NCI-H774 (cell line): ENCODE data around the gene TMEM182.

Source experiments
- DNase-seq: peaks from one replicate; lab custom pipeline; 2025; lab: John Stamatoyannopoulos, UW

TMEM182 gene

DNA sequence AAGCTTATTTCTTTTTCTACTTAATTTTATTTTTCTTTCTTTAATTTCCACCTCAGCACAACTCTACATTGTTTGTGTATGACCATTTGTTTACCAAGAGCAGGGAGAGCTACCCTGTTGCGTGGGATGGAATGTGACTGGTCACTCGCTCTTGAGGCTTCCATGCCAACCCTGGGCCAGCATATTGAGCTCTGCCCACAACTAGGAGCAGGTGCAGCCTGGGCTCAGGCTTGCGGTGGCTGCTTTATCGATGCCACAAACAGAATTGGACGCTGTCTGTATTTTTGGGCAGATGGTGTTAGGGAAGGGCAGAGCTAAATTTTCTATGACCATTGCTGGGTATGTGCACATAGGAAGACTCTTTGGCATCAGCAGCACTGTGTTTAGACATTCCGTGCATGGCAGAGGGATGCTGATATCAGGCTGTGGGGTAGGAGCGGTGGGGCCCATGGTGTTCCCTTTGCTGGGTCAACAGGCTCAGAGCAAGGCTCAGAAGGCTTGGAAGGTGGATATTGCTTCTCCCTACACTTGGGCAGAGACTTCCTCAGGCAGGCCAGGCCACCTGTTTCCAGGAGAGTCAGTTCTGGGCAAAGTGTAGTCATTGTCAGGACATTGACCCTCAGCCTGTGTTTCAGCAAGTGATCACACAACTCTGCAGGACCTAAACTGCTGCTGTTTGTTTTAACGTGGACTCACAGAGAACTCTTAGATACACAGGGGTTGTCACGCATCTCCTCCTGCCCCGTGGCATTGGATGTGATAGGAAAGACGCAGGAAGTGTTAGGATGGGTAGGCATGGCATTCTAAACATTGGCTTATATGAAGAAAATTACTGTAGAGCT is 40.2 kb downstream of the TMEM182 start:
- DNase-seq, result no peak

DNA sequence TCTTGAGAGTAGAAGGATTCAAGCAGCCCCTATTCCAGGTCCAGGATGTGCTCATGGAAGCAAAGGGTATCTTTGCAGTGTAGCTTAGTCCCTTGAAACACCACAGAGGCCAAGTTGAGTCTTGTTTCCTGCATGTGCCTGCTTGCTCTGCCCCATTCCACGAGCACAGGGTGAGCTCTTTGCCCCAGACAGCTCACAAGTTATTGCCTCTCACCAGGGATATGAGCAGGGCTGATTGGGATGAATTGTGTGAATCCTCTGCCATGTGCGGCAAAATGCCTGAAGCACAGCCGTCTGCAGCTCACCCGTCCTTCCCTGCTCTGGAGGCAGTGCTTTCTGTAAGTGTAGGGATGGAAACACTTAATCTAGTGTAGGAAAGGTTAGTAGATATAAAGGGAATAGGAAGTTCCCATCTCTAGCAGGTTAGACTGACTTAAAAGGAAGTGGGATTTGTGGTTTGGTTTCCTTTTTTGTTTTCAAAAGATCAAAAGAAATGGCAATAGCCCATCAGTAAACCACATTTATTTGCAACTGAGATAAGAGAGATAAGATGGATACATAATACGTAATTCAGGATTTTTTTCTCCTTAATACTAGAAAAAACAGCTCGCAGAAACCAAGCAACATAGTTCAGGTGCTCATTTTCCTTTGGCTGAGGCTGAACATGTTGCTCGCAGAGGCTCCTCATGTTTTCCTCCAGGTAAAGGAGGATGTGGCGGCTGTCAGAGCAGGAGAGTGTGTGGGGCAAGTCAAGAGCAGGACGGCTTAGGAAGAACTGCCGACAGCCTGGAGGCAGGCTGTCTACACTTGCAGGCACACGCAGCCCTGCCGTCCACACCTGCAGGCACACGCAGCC is 41.4 kb downstream of the TMEM182 start:
- no peak for DNase-seq

DNA sequence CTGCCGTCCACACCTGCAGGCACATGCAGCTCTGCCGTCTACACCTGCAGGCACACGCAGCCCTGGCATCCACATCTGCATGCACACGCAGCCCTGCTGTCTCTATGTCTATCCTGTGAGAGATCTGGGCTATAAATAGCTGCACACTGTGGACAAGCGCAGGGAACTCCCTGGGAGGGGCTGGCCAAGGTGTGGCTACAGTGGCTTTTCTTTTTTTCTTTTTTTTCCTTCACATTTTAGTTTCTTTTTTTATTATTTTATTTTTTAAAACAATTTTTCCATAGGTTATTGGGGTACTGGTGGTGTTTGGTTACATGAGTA is 42.0 kb downstream of the TMEM182 start:
- no peak for DNase-seq

DNA sequence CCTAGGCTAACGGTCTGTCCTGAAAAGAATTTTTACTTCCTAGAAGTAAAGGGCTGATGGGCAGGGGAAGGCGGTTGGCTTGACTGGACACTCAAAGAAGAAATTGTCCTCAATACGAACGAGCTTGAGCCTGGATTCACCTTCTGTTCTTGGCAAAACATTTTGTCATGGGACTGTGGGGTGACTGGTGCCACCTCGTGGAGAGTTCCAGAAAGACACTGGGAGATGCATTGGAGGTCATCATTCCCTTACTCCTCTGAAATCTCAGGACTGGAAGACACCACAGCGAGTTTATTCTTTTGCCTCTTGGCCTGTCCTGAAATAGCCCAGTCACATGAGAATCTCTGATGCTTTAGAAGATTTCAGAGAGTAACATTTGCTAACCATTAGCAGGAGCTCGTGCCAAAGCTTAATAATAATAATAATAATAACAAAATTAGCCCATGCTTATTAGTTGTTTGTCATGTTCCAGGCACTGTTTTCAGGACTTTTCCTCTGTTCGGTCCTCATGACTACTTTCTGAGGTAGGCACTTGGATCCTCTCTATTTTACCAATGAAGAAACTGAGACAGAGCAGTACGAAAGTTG is 44.5 kb downstream of the TMEM182 start:
- peak; percentile 28 for DNase-seq

DNA sequence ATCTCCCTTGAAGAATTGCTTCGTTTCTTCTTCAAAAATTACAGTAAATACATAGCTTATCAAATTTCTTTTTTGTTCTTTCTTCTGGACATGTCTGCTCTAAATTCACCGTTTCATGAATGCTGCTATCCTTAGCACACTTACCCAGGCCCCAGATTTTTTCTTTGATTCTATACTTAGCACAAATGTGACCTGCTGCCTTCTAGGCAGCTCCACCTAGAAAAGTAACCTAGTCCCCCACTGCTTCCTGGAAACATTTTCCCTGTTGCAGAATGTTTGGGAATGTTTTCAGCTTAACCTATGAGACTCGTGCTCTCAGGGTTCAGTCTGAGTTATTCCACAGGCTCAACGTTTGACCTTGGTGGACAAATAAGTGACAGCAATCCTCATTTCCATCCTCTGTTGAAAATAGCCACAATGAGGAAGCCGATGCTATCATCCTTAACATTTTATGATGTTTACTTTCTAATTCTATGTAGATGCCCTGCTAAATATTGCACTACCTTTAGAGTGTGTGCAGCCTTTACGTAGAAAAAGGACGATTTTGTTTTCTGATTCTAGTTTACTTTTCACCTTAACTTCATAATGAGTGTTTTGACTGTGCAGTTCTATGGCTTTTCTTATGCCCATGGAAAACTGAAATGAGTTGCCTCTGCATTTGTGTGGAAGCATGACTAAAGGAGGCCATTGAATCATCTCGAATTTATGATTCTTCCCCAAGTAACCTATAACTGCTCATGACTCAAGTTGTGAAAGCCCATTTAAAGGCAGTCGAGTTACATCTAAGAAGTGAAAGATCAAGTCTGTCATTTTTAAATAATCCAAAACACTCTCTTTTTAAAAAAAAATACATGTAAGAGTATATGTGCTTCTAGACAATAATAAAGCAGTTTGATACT is 47.7 kb downstream of the TMEM182 start:
- DNase-seq, result no peak

DNA sequence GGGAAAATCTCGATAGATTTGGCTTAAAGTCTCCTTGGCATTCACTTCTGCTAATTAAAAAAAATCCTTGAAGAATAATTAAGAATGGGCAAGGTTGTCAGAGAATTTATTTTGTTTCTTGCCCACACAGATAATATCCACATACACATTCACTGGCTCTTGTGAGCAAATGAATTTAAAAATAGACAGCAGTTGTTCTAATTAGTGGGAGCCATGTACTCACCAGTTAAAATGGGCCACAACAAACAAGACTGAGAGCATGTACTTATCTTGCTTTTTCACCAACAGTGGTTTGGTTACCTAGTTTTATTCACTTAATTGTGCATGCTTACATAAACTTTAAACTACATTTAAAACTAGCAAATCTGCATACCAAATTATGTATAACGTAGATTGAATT is 53.5 kb downstream of the TMEM182 start:
- DNase-seq, result no peak

DNA sequence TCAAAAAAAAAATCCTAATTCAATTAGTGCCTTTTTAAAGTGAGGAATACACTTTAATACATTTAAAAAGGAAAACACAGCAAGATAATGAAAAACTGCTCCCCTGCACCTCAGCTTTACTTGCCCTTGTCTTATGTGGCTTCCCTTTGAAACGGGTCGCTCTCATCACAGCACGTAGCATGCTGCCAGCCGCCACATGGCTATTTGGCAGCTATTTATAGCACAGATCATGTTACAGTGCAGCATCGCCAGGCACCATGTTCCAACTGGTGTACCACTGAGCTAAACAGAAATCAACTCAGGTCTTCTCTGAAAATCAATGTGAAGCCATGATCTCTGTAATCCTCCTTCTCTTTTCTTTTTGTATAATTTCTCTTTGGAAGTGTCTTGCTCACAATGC is 65.1 kb downstream of the TMEM182 start:
- DNase-seq, result peak; percentile 67

DNA sequence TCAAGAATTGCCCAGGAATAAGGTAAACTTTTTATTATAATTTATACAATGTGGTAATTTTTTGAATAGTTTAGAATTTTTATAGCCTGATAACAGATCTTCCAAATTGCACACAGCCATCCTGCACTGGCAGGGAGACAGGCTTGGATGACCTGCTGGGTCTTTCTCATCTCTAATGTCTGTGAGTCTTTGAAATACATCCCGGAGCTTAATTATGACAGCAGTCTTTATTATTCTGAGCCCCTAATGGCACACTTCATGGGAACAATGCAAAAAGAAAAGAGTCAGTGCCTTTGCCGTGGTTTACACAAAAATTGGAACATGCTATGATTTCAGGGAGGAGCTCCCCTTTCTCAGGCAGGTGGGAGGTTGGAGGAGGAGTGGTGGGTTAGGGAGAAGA is 71.0 kb downstream of the TMEM182 start:
- no peak for DNase-seq

DNA sequence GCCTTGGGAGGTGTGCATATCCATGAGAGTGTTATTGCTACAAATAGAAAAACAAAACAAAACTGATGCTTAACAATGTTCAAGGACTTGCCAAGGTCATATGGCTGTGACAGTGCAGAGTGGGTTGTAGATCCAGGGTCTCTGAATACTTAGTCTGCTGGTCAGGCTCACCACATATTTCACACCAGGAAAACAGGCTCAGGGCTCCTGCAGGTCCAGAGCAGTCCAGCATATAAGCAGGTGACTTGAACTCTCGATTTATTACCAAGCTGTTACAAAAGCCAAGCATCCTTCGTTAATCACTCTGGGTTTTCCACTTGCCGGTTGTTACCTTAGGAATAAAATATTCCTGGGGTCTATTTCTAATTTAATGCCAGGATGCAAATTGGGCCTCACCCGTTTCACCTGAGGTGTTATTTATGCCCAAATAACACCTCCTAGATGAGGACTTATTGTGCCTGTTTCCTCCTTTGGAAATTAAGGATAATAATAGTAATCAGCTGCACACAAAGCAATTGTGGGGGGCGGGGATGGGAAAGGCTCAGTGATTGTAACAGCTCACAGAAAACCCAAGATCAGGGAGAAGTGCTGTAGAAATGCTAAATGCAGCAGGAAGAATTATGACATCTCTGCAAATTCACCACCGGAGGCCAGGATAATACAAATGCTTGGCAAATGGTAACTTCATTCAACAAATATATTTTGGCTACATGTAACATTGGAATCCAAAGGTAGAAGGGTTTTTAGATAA is 72.9 kb downstream of the TMEM182 start:
- DNase-seq, result no peak

DNA sequence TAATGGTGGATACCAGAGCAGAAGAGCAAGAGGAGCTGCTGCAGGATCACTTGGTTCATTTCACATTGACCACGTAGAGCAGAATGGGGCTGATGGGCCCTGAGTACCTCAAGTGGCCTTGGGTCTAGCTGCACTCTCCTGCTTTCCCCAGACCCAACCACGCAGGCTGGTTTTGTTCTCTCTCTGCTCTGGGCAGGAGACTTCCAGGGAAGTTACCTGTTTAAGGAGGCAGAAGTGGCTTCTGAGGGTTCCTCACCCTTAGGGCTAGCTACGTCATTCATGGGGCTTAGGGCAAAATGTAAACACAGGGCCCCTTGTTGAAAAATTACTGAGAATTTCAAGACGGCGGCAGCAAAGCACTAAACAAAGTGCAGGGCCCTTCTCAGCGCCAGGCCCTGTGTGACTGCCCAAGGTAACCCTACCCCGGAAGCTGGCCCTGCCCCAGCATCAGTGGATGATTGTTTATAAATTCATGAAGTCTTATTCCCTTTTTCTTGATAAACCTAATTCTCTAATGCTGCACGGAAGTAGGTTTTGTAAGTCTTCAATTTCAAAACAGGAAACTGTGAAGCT is 75.9 kb downstream of the TMEM182 start:
- DNase-seq, result no peak

DNA sequence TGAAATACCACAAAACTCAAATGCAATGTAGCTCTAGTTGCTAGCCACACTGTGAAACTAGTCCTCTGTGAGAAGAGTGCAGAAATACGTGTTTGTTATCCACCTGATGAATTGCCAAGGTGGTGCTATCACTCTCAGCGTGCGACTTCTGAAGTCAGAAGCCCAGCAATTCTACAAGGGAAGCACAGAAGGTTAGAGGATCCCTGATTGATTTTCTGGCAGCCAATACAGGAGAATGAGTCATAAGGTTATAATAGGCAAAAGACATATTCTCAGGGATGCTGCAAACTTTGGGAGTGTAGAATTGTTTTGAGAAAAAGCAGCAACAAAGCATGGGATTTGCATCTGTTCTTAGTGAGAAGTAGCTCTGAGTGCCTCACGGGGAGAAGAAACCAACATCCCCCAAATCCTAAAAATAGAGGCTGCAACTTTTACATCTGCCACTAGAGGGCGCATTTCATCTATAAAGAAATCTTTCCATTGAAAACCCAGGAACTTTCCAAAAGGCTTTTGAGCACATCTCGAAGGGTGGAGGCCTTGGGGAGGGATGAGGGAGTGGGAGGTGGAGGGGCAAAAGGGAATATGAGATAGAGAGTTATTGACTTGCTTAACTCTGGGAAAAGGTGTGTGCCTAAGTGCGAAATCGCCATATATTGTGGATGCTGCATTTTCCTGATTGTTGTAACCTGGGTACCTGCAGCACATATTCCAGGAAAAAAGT is 78.0 kb downstream of the TMEM182 start:
- peak; percentile 3 for DNase-seq

DNA sequence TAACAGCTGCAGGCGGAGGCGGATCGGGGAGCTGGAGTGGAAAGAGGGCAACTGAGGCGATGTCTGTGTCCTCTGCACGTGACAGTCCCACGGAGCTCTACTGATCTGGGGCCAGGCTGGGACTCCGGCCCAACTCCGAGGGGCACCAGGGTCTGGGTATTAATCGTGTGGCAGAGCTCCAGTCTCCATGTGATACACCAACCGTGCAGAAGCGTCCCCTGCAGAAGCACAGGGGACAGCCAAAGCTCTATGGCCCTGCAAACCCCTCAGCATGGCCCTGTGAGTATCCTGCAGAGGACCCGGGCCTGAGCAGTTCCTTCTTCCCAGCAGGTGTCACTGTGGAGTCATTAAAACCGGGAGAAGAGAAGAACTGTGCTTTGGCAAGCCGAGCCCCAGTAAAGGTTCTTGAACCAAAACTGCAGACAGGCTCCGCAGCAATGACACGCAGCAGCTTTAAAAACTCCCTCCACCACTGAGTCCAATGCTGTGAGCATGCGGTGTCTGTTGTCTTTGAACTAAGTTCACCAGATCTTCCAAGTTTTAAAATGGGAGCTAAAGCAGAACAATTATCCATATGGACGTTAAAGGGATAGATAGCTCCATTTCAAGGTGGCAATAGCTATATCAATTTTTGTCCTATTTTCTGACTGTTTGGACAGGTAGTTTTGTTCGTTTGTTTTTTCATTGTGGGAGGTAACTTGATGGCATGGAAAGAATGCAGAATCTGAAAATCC is 79.4 kb downstream of the TMEM182 start:
- DNase-seq, result peak; percentile 28

DNA sequence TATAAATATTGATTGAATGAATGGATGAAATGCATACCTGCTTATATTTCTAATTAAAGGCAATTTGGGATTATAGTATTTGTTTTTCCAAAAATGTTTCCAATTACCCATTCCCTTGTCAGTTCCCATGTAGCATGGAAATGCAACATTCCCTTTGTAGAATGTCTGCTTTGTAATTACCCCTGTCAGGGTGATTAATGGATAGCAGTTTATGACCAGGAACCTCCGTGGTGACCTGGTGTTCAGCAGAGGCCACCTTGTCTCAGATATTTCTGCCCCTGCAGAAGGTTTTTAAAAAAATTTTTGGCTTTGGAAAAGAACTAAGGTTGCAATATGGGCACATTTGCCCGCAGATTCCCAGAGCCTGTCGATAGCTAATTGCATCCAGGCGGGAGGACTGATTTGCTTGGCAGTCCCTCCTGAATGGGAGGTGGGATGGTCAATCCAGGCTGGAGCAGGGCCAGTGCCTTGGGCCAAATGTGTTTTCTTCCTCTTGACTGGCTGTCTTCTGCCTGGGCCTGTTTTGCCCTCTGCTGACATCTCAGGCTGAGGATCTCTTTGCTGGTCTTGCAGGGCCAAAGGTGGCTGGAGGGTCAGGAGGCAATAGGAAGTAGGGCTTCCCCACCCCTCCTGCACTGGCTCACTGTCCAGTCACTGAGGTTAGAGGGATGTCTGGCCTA is 82.1 kb downstream of the TMEM182 start:
- no peak for DNase-seq

DNA sequence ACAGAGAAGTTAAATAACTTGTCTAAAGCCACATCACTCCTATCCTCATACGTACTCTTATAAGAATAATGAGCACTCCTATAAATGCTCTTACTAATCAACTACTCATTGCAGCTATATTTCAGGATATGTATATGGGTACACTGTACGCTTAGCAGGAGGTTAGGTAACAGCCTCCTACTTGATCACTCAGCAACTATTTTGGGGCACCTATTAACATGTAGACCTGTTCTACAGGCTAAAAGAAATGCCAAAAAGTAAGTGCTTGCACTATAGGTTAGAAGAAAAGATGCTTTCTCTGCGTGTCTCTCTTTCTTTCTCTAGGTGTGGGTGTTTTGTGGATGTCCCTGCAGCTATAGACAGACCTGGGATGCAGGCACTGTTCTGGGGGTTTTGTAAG is 83.1 kb downstream of the TMEM182 start:
- no peak for DNase-seq

DNA sequence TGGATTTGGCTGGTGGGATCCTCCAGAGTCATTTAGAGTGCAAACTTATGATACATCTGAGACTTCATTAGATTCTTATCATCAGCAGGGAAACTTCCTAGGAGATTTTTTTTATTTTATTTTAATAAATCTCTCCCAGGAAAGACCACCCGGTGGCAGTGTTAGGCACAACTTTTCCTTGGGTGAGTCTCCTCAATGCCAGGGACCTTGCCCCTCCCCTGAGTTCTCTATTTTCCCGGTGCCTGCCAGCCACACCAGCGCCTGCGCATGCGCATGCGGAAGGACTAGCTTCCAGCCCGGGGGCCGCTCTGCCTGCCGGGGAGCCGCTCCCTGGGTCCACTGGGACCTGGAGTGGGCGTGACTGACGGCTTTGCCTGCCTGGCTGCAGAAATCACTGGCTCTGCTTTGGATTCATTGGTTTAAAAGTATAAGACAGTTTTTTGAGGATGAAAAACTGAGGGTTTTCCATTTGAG is 86.6 kb downstream of the TMEM182 start:
- DNase-seq, result no peak

DNA sequence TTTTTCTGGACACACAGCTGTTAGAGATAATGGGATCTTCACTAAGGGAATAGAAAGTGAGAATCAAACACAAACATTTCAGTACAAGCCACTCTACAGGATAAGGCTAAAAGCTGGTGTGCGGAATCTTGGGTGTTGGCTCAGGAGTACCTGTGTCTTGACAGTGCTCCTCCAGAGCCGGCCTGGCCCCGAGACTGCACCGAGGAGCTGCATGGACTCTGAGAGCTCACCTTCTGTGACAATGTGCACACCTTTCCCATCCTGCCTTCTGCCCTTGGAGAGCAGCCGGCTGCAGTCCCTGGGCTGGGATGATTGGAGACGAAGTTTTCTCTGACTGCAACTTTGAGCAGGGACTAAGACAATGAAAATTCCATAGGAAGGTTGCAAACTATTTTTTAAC is 89.1 kb downstream of the TMEM182 start:
- no peak for DNase-seq

DNA sequence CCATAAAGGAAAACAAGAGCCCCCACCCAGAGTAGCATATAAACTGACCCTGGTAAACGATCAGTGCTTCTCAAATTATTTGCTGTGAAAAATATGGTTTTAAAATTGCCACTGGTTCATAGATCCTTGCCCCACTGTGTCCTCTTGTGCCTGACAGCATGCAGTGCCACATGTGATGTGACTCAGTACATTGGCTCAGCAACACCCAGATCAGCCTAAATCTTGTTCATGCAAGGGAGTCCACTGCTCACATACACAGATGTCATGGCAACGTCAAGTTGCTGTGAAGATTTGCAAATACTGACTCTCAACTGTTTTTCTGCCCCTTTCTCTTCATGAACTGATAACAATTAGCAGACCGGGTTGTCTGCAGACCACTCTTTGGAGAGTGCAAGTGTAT is 91.0 kb downstream of the TMEM182 start:
- DNase-seq, result no peak
